Brain microvascular endothelial cell (primary cell): ENCODE results near the gene NAP1L5.

Experiments
- DNase-seq: peaks from one replicate; pipeline ENCODE4 v3.0.0-alpha.2; 2020
- H3K27ac ChIP-seq: fragments of 250-450 bp; sonication (Bioruptor Pico); 2 replicates; pipeline ENCODE4 v1.5.1; 2020; ENCODE audit warnings: mild to moderate bottlenecking, moderate library complexity
- H3K27me3 ChIP-seq: fragments of 250-450 bp; sonication (Bioruptor Pico); replicated peaks from 2 replicates; pipeline ENCODE4 v1.5.1; 2020; ENCODE audit warnings: mild to moderate bottlenecking
- H3K36me3 ChIP-seq: fragments of 250-450 bp; sonication (Bioruptor Pico); replicated peaks from 2 replicates; pipeline ENCODE4 v1.5.1; 2020; ENCODE audit warnings: mild to moderate bottlenecking
- H3K4me3 ChIP-seq: 2 replicates; pipeline ENCODE4 v1.5.1; 2011; ENCODE audit warnings: low read depth, mild to moderate bottlenecking, control low read depth, low read length, moderate library complexity
- in situ Hi-C: cut with HindIII; loops from 2 replicates; pipeline ENCODE4 v1.10.0; 2017; ENCODE audit warnings: low sequenced_read_pairs, low pct_ligation_motif_present
- TF ChIP-seq, protein P1 (sequence below): IDR thresholded peaks from 2 replicates; pipeline ENCODE4 v1.5.1; 2011; ENCODE audit warnings: low read depth, mild to moderate bottlenecking, moderate library complexity, low read length, control low read depth, inconsistent platforms; ENCODE audit errors: missing control alignments

Gene NAP1L5

DNA sequence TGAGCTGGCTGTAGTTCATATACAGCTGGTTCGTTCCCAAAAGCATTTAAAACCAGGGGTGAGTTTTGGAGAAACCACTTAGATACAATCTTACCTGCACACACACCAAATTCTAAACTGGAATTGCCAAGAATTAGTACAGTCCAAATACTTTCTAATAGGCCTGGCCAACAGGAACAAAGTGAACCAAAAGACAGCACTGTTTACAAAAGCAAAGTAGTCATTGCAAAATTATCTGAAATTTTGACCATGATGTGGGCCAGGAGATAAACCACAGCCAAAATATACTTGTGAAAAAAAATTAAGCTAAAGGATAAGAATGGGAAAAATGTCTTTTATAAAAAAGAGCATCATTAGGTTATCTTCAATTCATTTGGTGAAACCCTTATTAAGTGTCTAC, 37.9 kb upstream of the NAP1L5 start:
- Histone ChIP-seq H3K4me3 (no peak overlapping the region), H3K36me3 (peaks cover 11% of the 10 kb centered on the region), H3K27me3 (no peaks in the 10 kb centered on the region), H3K27ac (no peak overlapping the region)
- no peak for DNase-seq
- in situ Hi-C loops: no loop called here
- TF ChIP-seq, protein P1, sequence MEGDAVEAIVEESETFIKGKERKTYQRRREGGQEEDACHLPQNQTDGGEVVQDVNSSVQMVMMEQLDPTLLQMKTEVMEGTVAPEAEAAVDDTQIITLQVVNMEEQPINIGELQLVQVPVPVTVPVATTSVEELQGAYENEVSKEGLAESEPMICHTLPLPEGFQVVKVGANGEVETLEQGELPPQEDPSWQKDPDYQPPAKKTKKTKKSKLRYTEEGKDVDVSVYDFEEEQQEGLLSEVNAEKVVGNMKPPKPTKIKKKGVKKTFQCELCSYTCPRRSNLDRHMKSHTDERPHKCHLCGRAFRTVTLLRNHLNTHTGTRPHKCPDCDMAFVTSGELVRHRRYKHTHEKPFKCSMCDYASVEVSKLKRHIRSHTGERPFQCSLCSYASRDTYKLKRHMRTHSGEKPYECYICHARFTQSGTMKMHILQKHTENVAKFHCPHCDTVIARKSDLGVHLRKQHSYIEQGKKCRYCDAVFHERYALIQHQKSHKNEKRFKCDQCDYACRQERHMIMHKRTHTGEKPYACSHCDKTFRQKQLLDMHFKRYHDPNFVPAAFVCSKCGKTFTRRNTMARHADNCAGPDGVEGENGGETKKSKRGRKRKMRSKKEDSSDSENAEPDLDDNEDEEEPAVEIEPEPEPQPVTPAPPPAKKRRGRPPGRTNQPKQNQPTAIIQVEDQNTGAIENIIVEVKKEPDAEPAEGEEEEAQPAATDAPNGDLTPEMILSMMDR: no peak

DNA sequence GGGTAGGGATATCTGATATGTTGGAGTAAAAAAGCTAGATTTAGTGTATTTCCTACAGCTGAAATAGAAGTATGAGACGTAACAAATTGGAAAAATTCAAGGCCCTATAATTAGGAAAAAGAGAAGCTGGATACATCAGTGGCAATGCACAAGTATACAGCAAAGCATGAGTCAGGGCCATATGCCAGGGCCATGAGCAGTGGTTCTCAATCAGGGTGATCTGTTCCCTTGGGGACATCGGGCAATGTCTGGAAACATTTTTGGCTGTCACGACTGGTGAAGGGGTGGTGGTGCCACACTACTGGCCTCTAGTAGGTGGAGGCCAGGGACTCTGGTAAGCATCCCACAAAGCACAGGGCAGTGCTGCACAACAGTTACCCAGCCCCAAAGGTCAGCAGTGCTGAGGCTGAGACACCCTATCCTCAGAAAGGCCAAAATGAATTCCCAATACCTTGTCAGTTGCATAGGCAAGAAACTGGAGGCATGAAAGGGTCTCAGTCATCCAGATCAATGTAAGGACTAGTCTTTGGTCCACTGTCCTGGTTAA, 36.8 kb upstream of the NAP1L5 start:
- Histone ChIP-seq H3K27me3 (no peaks in the 10 kb centered on the region), H3K27ac (no peak overlapping the region), H3K4me3 (no peak overlapping the region), H3K36me3 (peaks cover 11% of the 10 kb centered on the region)
- TF ChIP-seq, protein P1: no peak
- in situ Hi-C loops: no loop called here
- no peak for DNase-seq

DNA sequence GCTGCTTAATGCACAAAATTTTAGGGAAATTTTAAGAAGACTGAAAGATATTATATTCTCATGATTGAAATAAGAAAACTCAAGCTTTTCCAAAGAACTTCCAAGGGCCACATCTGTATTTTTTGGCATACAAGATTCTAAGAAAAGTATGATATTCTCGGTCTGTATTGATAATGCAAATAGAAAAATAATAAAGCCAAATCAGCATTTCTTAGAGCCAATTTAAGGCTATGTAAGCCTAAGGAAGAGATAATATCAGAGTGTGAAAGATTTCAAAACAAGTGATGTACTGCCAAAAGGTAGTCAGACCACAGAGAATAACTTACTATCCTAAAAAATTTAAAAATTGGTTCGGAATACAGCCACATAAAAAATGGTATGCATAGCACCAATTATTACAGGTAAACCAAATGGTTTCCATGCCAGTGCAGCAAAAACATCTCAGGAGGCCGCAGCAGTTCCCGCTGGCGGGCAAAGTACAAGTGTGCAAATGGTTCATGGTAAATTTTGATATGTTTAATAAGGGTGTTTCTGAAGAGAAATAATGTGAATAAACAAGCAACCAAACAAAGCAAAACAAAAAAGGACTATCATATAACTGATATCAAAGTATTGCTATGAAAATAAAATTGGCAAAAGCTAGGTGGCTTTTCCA, 35.2 kb upstream of the NAP1L5 start:
- TF ChIP-seq, protein P1: no peak
- in situ Hi-C loops: no loop called here
- H3K36me3 ChIP-seq: peaks cover 9% of the 10 kb centered on the region
- H3K4me3 ChIP-seq: no peak overlapping the region
- no peak overlapping the region for H3K27ac ChIP-seq
- no peak for DNase-seq
- H3K27me3 ChIP-seq: no peaks in the 10 kb centered on the region

DNA sequence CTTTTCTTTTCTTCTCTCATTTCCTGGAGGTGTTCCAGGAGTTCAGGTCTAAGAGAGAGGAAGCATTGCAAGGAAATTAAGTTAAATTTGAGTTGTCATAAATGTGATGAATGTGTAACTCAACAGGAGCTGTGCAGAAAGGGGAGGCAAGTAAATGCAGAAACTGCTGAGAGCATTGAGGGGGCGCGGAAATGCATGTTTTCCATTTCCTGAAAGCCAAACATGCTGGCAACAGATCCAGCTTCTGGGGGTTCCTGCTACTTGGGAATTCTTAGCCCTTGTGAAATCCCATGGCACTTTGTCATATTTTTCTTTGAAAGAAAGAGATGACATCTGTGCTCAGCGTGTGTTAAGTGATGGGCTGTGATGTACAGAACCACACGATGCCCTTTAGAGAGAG, 33.8 kb upstream of the NAP1L5 start:
- in situ Hi-C loops: no loop called here
- Histone ChIP-seq H3K27me3 (no peaks in the 10 kb centered on the region), H3K27ac (no peak overlapping the region), H3K36me3 (peaks cover 10% of the 10 kb centered on the region), H3K4me3 (no peak overlapping the region)
- DNase-seq: no peak
- TF ChIP-seq, protein P1: no peak

DNA sequence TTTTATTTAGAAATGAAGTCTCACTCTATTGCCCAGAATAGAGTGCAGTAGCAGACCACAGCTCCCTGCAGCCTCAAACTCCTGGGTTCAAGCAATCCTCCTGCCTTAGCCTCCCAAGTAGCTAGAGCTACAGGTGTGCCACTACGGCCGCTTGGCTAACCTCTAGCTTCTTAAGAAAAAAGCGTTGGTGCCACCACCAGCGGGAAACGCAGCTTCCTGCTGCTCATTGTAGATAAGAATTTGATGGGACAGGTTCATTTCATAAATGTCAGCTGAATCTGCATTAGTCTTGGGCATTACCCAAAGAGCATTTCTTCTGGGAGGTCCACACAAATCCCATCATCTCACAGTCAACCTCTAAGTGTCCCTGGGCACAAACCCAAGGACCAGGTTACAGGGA, 33.2 kb upstream of the NAP1L5 start:
- TF ChIP-seq, protein P1: no peak
- DNase-seq: no peak
- Histone ChIP-seq H3K4me3 (no peak overlapping the region), H3K27me3 (no peaks in the 10 kb centered on the region), H3K27ac (no peak overlapping the region), H3K36me3 (peaks cover 10% of the 10 kb centered on the region)
- in situ Hi-C loops: no loop called here
